Measurements from ENCODE around the gene ZNF775. TPM values are rescaled to one million over a fixed set of nuclear protein-coding genes. Genes with fewer than 3 reads are reported as not detected.

The ZNF775 gene
- total RNA-seq, 2 experiments from 2014 or later: 4.4 to 5.1 TPM

- CTCF ChIA-PET: no interaction called here
- POLR2A ChIA-PET: interaction anchor here (1.2 kb wide), 1 partner anchor 391 kb away, joined by 6 read pairs; no protein-coding TSS in a partner anchor
Observed at GRCh38 chr7:150365673-150366398, 13.3 kb upstream of the ZNF775 start.

GRCh38 chr7:150367677-150368095 lies 11.4 kb upstream of the ZNF775 start:
- CTCF ChIA-PET: interaction anchor here (1.0 to 1.2 kb wide), 2 partner anchors 10 to 38 kb away, joined by 4 to 5 read pairs; a partner anchor contains a TSS
- POLR2A ChIA-PET: interaction anchor here (0.9 to 1.1 kb wide), 2 partner anchors 10 to 39 kb away, joined by 4 to 8 read pairs; no protein-coding TSS in a partner anchor

GRCh38 chr7:150368096-150368883 lies 10.8 kb upstream of the ZNF775 start, which contains the start of gene REPIN1:
REPIN1 (plus strand) TSS chr7:150368822; CDS start chr7:150369712, 890 bp downstream.
- POLR2A ChIA-PET: interaction anchor here (0.9 to 2.3 kb wide), 4 partner anchors 10 to 45 kb away, joined by 4 to 10 read pairs (median 6); partner anchors contain the start of genes ACTR3C and LRRC61

DNA sequence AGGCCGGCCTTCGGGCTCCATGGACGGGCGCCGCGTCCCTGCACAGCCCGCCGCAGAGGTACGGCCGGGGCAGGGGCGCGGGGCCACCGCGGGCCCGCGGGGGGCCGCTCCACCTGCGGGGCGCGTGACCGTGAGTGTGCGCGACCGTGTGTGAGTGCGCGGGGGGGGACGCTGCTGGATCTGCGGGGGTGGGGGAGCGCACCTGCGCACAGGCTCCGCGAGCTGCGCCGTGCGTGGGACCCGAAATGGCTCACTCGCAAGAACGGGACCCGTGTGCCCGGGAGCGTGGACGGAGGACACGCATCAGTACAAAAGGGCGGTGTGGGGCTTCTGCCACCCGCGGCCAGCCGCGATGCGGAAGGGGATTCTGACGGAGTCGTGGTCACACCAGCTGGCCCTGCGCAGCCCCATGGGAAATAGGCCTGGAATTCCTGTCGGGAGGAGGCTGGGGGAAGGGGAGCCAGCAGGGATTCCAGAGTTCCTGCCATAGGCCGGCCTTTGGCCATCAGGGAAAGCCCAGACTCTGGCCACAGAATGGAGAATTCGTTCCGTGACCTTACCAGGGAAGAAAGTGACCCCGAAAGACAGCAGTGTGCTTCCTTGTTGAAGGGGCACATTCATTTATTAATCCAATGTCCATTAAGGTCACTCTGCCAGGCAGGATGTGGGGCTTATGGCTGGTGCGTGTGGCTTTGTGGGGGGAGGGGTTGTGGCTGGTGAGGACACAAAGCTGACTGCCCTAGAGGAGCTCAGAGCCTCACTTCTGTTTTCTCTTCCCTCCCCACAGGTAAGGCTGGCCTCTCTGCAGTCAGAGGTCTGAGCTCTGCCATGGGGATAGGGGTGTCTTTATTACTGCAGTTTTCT lies 10.0 kb upstream of the ZNF775 start:
- CTCF ChIA-PET: interaction anchor here (1.0 to 1.6 kb wide), 4 partner anchors 9 to 80 kb away, joined by 4 to 8 read pairs (median 5); no protein-coding TSS in a partner anchor
- POLR2A ChIA-PET: interaction anchor here (0.6 to 2.3 kb wide), 7 partner anchors 9 to 1344 kb away, joined by 3 to 10 read pairs (median 4); partner anchors contain the start of genes ACTR3C and LRRC61

More at GRCh38 chr7:150368096-150368883, 10.8 kb upstream of the ZNF775 start, which contains the start of gene REPIN1:
- CTCF ChIA-PET: interaction anchor here (1.0 to 1.5 kb wide), 3 partner anchors 9 to 81 kb away, joined by 4 to 8 read pairs (median 5); no protein-coding TSS in a partner anchor

- ChIA-PET POLR2A (interaction anchor here (0.6 to 2.3 kb wide), 5 partner anchors 8 to 1343 kb away, joined by 3 to 10 read pairs (median 3); a partner anchor contains a TSS), CTCF (interaction anchor here (1.6 kb wide), 1 partner anchor 35 kb away, joined by 5 read pairs; no protein-coding TSS in a partner anchor)
Observed at GRCh38 chr7:150369748-150370501, 9.2 kb upstream of the ZNF775 start.

DNA sequence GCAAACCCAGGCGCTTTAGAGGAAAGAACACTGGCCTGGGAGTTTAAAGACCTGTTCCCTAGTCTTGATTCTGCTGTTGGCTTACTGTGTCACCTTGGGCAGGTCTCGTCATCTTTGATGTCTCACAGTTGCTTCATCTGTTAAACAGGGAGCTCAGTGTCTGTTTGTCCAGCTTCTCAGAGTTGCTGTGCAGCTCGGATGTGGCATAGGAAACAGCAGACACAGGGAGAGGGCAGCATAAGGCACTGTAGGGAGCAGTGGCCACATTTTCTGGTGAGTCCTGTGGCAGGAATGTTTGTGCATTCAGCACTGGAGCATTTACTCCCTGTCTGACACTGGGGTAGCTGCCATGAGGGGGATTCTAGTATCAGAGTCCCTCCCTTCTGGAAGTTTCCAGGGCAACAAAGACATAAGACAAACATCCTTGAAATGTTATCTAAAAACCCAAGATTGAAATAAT lies 8.5 kb upstream of the ZNF775 start:
- CTCF ChIA-PET: interaction anchor here (1.6 kb wide), 1 partner anchor 34 kb away, joined by 5 read pairs; no protein-coding TSS in a partner anchor
- POLR2A ChIA-PET: no interaction called here

- POLR2A ChIA-PET: no interaction called here
- CTCF ChIA-PET: interaction anchor here (1.6 kb wide), 1 partner anchor 33 kb away, joined by 5 read pairs; no protein-coding TSS in a partner anchor
Observed at GRCh38 chr7:150371131-150371995, 7.8 kb upstream of the ZNF775 start.

GRCh38 chr7:150371996-150372270 lies 7.2 kb upstream of the ZNF775 start:
- ChIA-PET POLR2A (no interaction called here), CTCF (no interaction called here)

- POLR2A ChIA-PET: no interaction called here
- CTCF ChIA-PET: no interaction called here
Observed at GRCh38 chr7:150372271-150373048, 6.7 kb upstream of the ZNF775 start.

DNA sequence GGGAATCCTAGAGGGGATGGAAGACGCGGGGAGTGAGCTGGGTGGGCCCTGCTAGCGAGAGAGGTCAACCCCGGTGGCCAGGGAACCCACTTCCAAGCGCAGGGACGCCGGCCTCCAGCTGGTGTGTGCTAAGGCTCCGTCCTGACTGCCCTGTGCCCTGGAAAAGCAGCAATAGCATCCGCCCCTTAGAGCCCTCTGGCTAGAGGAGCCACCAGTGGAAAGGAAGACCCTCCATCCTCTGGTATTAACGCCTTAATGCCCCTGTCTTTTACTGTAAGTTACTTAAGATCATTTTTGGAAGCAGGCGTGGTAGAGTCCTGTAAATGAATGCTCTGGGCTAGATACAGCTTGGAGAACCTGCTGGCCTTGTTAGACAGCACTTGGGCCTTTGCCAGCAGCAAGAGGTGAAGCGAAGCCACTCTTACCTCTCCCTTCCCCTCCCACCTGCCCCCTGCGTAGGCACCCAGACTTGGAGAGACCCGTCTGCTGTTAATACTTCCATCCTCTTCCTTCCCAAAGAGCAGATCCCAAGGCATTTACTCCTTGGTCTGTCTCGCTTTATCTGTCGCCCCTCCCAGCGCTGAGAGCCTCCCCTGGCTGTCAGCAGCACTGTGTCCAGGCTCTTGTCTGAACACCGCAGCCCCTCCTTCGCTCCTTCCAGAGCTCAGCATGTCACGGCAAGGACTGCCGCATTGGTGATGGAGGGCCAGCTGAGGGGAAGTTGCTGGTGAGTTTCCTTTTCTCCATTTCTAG lies 5.9 kb upstream of the ZNF775 start:
- POLR2A ChIA-PET: no interaction called here

GRCh38 chr7:150374026-150374425 lies 5.1 kb upstream of the ZNF775 start:
- CTCF ChIA-PET: interaction anchor here (1.6 kb wide), 1 partner anchor 18 kb away, joined by 4 read pairs; no protein-coding TSS in a partner anchor
- POLR2A ChIA-PET: no interaction called here

More for the DNA sequence above, 5.9 kb upstream of the ZNF775 start:
- CTCF ChIA-PET: interaction anchor here (1.6 kb wide), 1 partner anchor 17 kb away, joined by 4 read pairs; no protein-coding TSS in a partner anchor

- POLR2A ChIA-PET: no interaction called here
- CTCF ChIA-PET: interaction anchor here (1.6 kb wide), 1 partner anchor 18 kb away, joined by 4 read pairs; no protein-coding TSS in a partner anchor
Observed at GRCh38 chr7:150374472-150374871, 4.7 kb upstream of the ZNF775 start.

DNA sequence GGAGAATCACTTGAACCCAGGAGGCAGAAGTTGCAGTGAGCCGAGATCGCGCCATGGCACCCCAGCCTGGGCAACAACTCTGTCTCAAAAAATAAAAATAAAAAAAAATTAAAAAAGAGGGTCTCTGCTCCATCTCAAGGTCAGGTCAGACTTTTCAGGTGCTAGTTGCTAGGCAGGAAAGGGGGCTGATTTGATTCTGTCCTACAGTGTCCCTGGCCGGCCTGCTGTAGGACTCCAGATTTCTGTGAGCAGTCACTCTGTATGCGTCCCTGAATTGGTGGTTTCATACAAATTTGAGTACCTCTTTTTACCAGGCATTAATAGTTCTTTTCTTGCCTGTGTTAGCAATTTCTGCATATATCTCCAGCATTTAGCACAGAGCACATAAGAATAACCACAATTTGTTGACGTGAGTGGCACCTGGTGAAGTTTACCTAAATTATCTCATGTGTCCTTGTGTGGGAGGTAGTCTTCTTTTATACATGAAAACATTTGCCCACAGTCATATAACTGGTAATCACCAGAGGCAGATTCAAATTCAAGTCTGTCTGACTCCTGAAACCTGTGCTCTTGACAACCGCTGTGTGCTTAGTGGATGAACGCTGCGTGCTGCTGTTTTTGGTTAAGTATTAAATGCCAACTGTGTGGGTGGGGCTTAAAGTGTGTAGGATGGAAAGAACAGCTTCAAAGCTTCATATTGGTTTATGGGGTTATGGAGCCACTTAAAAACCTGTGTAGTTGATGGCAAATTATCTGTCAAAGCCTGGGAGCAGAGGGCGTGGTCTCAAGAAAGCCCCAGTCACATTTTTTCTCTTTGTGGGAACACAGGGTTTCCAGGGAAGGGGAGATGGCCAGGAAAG lies 3.2 kb upstream of the ZNF775 start:
- ChIA-PET POLR2A (interaction anchor here (0.7 kb wide), 1 partner anchor 20 kb away, joined by 3 read pairs; no protein-coding TSS in a partner anchor), CTCF (no interaction called here)

GRCh38 chr7:150376560-150376959 lies 2.6 kb upstream of the ZNF775 start:
- CTCF ChIA-PET: no interaction called here
- POLR2A ChIA-PET: no interaction called here

DNA sequence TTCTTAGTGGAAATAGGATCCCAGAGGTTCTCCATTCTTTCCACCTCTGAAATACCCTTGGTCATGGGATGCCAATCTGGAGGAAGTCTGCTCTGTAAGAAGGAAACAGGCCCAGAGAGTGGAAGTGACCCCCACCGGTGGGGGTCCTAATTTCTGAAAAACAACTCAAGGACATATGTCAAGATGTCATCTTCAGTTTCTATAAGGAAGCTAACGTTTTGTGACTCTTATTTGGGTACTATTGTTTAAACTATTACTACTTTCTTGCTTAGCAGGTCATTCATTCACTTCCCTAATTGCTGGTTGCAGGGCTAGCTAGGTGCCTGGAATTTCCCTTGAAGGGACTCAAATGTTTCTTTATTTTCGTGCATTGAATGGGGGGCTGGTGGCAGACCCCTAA lies 1.9 kb upstream of the ZNF775 start:
- POLR2A ChIA-PET: interaction anchor here (0.6 kb wide), 1 partner anchor 153 kb away, joined by 3 read pairs; no protein-coding TSS in a partner anchor
- CTCF ChIA-PET: interaction anchor here (1.1 to 1.6 kb wide), 2 partner anchors 9 to 24 kb away, joined by 3 to 5 read pairs; partner anchors contain the start of gene REPIN1
